HepG2 (cell line): ENCODE results near the gene NCOA5. TPM values are rescaled to one million over a fixed set of nuclear protein-coding genes. Genes with fewer than 3 reads are reported as not detected.

Experiments
- ATAC-seq: fragments of 200-7000 bp; cut with Tn5 transposase; 3 replicates; pipeline ENCODE4 v1.9.1; 2020; ENCODE audit warnings: mild to moderate bottlenecking, moderate library complexity
- BruUV-seq: library from RNA; stranded (reverse); fragments of 400-500 nt; replicated peaks from 2 replicates; lab custom pipeline; 2021; lab: Mats Ljungman, UMichigan
- CTCF ChIA-PET: fragments of 300-600 bp; formaldehyde crosslinking; extraction: SDS; loops from one replicate; lab custom pipeline; 2021; ENCODE audit warnings: low total read pairs, inconsistent platforms, low intra/inter-chr PET ratio; lab: Yijun Ruan, JAX
- POLR2A ChIA-PET: fragments of 350-600 bp; sonication (Branson Sonifier 250); formaldehyde crosslinking; loops from one replicate; lab custom pipeline; 2020; ENCODE audit warnings: antibody characterized with exemption, inconsistent platforms; lab: Yijun Ruan, JAX
- DNase-seq: peaks from one replicate; pipeline ENCODE4 v3.0.0-alpha.2; 2015; ENCODE audit warnings: low spot score
- FAIRE-seq: peaks from 3 replicates; lab custom pipeline; 2011; peaks lifted over from hg19 to GRCh38; lab: Jason Lieb, UNC
- H2AFZ ChIP-seq: one replicate; pipeline ENCODE4 v1.6.1; 2011; ENCODE audit warnings: low read length, inconsistent platforms
- H3K27ac ChIP-seq: fragments of 300-600 bp; 3 replicates; pipeline ENCODE4 v1.8.0; 2011; ENCODE audit warnings: mixed run types, mild to moderate bottlenecking, mixed read lengths, low read length, inconsistent platforms; ENCODE audit not compliant: insufficient read depth; ENCODE audit errors: extremely low read length
- H3K27me3 ChIP-seq, 2 experiments: fragments of 200-600 bp in 1 of 2; 2 replicates in 1 of 2; 3 replicates in 1 of 2; pipeline versions ENCODE4 v1.6.0 to v1.8.0; 2011; ENCODE audit warnings: low read length in 2 of 2, mild to moderate bottlenecking in 2 of 2, moderate library complexity in 2 of 2, inconsistent platforms in 1 of 2; ENCODE audit not compliant: insufficient read depth in 2 of 2, control insufficient read depth in 1 of 2
- H3K36me3 ChIP-seq, 2 experiments: fragments of 200-600 bp in 1 of 2; replicated peaks in 1 of 2; 2 replicates in 1 of 2; 3 replicates in 1 of 2; pipeline versions ENCODE4 v1.5.1 to v1.8.0; 2011; ENCODE audit warnings: low read length in 2 of 2, inconsistent platforms in 1 of 2; ENCODE audit not compliant: insufficient read depth in 2 of 2, control insufficient read depth in 1 of 2
- H3K4me1 ChIP-seq: 2 replicates; pipeline ENCODE4 v1.5.1; 2012; ENCODE audit warnings: low read length, inconsistent platforms; ENCODE audit not compliant: insufficient read depth
- H3K4me2 ChIP-seq: 2 replicates; pipeline ENCODE4 v1.6.0; 2011; ENCODE audit warnings: low read depth, low read length, inconsistent platforms
- H3K4me3 ChIP-seq, 3 experiments: fragments of 200-600 bp in 1 of 3; sonication (generic), shearing (Covaris generic) in 1 of 3; replicated peaks in 1 of 3; 2 replicates each; pipeline ENCODE4 v1.5.1; 2011 to 2016; ENCODE audit warnings: low read length in 3 of 3, inconsistent platforms in 2 of 3, low read depth in 2 of 3, mild to moderate bottlenecking in 2 of 3, control low read depth in 1 of 3, mixed read lengths in 1 of 3; ENCODE audit not compliant: insufficient read depth in 1 of 3
- H3K79me2 ChIP-seq: one replicate; pipeline ENCODE4 v1.6.1; 2011; ENCODE audit warnings: low read length, inconsistent platforms; ENCODE audit not compliant: insufficient read depth
- H3K9ac ChIP-seq: 2 replicates; pipeline ENCODE4 v1.6.0; 2011; ENCODE audit warnings: mild to moderate bottlenecking, low read depth, low read length, inconsistent platforms; ENCODE audit not compliant: insufficient read depth
- H3K9me3 ChIP-seq: 2 replicates; pipeline ENCODE4 v1.5.1; 2012; ENCODE audit warnings: mild to moderate bottlenecking, low read length
- H4K20me1 ChIP-seq: 2 replicates; pipeline ENCODE4 v1.6.0; 2011; ENCODE audit warnings: inconsistent platforms, mild to moderate bottlenecking, low read length, moderate library complexity; ENCODE audit not compliant: insufficient read depth
- AGO2 ChIP-seq: fragments of 200-400 bp; formaldehyde crosslinking; optimal IDR thresholded peaks from 2 replicates; pipeline ENCODE3; 2017; ENCODE audit warnings: mild to moderate bottlenecking, low read depth, low read length, moderate library complexity
- MEIS2 ChIP-seq: sonication (generic); formaldehyde crosslinking; IDR thresholded peaks from 2 replicates; pipeline ENCODE4 v1.9.0; 2021; ENCODE audit warnings: mild to moderate bottlenecking, missing genetic modification reagents
- SPEN ChIP-seq: sonication (generic); formaldehyde crosslinking; IDR thresholded peaks from 2 replicates; pipeline ENCODE4 v1.5.1; 2020; ENCODE audit warnings: low read depth, mild to moderate bottlenecking, missing genetic modification reagents
- TBP ChIP-seq: sonication (generic); formaldehyde crosslinking; IDR thresholded peaks from 2 replicates; pipeline ENCODE4 v1.5.0; 2020; ENCODE audit warnings: missing genetic modification reagents
- TOE1 ChIP-seq: sonication (generic); formaldehyde crosslinking; IDR thresholded peaks from 2 replicates; pipeline ENCODE4 v1.4.0; 2020; ENCODE audit warnings: mild to moderate bottlenecking, missing genetic modification reagents
- WGBS: methylation state at CpG from one replicate; pipeline ENCODE4 v1.1.6; 2017; ENCODE audit warnings: low lambda C conversion rate; 5-methylcytosine and 5-hydroxymethylcytosine counted together
- in situ Hi-C: cut with HindIII; loops from 2 replicates; pipeline ENCODE4 v1.10.0; 2017; ENCODE audit warnings: low pct_unique_long_range_greater_than_20kb; ENCODE audit not compliant: extremely low pct_ligation_motif_present
- intact Hi-C: fragments of 100-400 bp; cut with micrococcal nuclease; formaldehyde crosslinking; loops from one replicate; pipeline ENCODE4 v1.10.0; 2022; ENCODE audit not compliant: unreplicated experiment
- polyA plus RNA-seq, 8 experiments: library from polyadenylated mRNA; depleted of rRNA in 3 of 8; stranded (reverse) in 7 of 8; unstranded in 1 of 8; fragments of >200 nt; fragmentation: Illumina TruSeq in 4 of 8; extraction: Trizol in 4 of 8; gene quantifications; 2 replicates each; pipeline versions ENCODE4 v1.2.1 to v1.2.3, GENCODE V29; 2011 to 2016; ENCODE audit warnings: low read depth in 4 of 8, missing spikeins in 1 of 8, mixed read lengths in 1 of 8; ENCODE audit not compliant: insufficient read depth in 1 of 8
- total RNA-seq, 5 experiments: library from RNA; depleted of rRNA; stranded (reverse); fragments of >200 nt; fragmentation: Illumina TruSeq; extraction: Trizol; gene quantifications; 2 replicates each; pipeline ENCODE4 v1.2.3, GENCODE V29; 2016; ENCODE audit warnings: low read depth in 1 of 5
- TF ChIP-seq, protein P1 (sequence below): sonication (generic); formaldehyde crosslinking; IDR thresholded peaks from 2 replicates; pipeline ENCODE4 v1.5.0; 2020; ENCODE audit warnings: mild to moderate bottlenecking, missing genetic modification reagents
- TF ChIP-seq, protein P2 (sequence below): fragments of 450-650 bp; IDR thresholded peaks from 2 replicates; pipeline ENCODE4 v1.6.1; 2016

Gene NCOA5
- total and polyA plus RNA-seq, 2 of the 13 experiments (the other 11 are each of a cell fraction or from before 2014, with no cell fraction given) = 16.5 to 28.4 TPM

DNA sequence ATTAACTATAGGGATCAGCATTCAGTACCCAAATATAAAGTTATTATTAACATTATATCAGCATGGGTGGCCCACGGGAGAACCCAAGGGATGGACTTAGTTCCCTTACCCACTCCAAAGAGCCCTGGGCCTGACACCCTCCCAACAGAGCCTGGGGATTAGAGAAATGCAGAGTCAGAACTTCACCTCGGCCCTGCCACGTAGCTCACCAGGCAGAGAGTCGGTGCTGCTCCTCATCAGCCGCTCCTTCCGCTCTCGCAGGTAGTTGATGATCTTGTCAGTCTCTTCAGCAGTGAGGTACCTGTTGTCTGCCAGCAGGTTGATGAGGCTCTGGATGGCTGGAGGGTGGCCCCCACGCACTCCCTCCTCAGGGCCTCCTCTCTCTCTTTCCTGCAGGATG lies 26.6 kb downstream of the NCOA5 start (continued):
- no peak for TF ChIP-seq SPEN
- TF ChIP-seq MEIS2 = no peak

DNA sequence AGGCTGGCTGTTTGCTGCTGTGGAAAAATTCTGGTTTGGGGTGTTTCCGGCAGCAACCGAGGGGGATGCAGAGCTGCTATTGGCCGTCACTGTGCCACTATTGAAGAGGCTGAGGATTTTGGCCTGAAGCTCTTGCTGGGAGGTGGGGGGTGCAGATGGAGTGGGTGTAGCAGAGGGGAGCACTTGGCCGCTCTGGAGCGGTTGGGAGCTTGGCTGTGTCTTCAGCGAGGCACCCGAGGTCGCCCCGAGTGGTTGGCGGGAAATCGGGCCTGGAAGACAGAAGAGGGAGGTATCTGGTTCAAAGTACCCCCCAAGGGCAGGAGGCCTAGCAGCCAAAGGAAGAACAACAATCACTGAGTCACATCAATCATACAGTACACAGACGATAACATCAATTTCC lies 27.1 kb downstream of the NCOA5 start:
- WGBS = over 99% methylated on average over 12 of the region's 12 CpGs
- Histone ChIP-seq H3K79me2 (no peaks in the 10 kb centered on the region), H3K27ac (no peak overlapping the region), H3K36me3 (peaks cover 54 to 72% of the 10 kb centered on the region in 2 experiments), H2AFZ (no peak overlapping the region), H3K4me3 (no peak overlapping the region), H3K9me3 (no peaks in the 10 kb centered on the region), H3K9ac (no peak overlapping the region), H4K20me1 (no peaks in the 10 kb centered on the region; the same call in 1 of the 2 replicates), H3K4me1 (peaks cover 15% of the 10 kb centered on the region), H3K27me3 (no peaks in the 10 kb centered on the region; a peak in 1 of 5 replicates), H3K4me2 (no peak overlapping the region)
- TF ChIP-seq, protein P1, sequence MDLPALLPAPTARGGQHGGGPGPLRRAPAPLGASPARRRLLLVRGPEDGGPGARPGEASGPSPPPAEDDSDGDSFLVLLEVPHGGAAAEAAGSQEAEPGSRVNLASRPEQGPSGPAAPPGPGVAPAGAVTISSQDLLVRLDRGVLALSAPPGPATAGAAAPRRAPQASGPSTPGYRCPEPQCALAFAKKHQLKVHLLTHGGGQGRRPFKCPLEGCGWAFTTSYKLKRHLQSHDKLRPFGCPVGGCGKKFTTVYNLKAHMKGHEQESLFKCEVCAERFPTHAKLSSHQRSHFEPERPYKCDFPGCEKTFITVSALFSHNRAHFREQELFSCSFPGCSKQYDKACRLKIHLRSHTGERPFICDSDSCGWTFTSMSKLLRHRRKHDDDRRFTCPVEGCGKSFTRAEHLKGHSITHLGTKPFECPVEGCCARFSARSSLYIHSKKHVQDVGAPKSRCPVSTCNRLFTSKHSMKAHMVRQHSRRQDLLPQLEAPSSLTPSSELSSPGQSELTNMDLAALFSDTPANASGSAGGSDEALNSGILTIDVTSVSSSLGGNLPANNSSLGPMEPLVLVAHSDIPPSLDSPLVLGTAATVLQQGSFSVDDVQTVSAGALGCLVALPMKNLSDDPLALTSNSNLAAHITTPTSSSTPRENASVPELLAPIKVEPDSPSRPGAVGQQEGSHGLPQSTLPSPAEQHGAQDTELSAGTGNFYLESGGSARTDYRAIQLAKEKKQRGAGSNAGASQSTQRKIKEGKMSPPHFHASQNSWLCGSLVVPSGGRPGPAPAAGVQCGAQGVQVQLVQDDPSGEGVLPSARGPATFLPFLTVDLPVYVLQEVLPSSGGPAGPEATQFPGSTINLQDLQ = no peak
- TF ChIP-seq, protein P2, sequence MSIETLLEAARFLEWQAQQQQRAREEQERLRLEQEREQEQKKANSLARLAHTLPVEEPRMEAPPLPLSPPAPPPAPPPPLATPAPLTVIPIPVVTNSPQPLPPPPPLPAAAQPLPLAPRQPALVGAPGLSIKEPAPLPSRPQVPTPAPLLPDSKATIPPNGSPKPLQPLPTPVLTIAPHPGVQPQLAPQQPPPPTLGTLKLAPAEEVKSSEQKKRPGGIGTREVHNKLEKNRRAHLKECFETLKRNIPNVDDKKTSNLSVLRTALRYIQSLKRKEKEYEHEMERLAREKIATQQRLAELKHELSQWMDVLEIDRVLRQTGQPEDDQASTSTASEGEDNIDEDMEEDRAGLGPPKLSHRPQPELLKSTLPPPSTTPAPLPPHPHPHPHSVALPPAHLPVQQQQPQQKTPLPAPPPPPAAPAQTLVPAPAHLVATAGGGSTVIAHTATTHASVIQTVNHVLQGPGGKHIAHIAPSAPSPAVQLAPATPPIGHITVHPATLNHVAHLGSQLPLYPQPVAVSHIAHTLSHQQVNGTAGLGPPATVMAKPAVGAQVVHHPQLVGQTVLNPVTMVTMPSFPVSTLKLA = no peak
- TF ChIP-seq AGO2 (peak; percentile 49), TOE1 (CRISPR knock-in tag) (no peak), TBP (CRISPR knock-in tag) (no peak)
- ATAC-seq = no peak
- BruUV-seq = no TSS peak
- in situ Hi-C loops (no loop called here), intact Hi-C loops (no loop called here)
- DNase-seq = no peak
- no peak for FAIRE-seq
- POLR2A ChIA-PET = no interaction called here
- CTCF ChIA-PET = no interaction called here
